ENCODE data around the gene KRTAP12-2.
"Not testable (repeated sequence)": the region's sequence is repeated elsewhere in the genome, so short reads cannot be mapped to it uniquely, and the experiment has no call there.

Gene KRTAP12-2

DNA sequence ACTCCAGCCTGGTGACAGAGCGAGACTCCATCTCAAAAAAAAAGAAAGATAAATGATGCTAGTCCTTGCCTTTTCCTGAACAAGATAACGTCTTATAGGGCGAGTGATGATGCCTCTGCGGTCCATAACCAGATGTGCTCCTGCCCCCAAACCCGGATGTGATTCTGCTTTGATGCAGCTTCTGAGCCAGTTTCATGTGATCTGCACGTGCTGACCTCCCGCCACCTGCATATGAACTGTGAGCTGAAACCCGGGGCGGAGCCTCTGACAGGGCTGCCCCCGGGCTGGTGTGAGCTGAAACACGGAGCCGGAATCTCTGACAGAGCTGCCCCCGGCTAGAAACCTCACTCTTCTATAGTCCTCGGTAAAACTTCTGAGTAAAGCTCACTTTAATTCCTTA, 13.6 kb downstream of the KRTAP12-2 start:
- no peak for TF ChIP-seq SUZ12 (IDR thresholded peaks at IDR 0.05; ENCODE audit: extremely low read depth, insufficient read depth, insufficient read length)
- TF ChIP-seq YY1 (IDR thresholded peaks at IDR 0.05; ENCODE audit: insufficient read depth, insufficient read length): no peak
- DNase-seq (ENCODE audit: low read depth, low spot score): peak; percentile 5
- H3K4me3 ChIP-seq (ENCODE audit: insufficient read length, low read depth): no peak overlapping the region
- H3K4me1 ChIP-seq (ENCODE audit: insufficient read depth, insufficient read length): peaks cover 5% of the 10 kb centered on the region
- no peak overlapping the region for H3K9ac ChIP-seq (ENCODE audit: insufficient read length, low read depth)
- no peaks in the 10 kb centered on the region for H3K36me3 ChIP-seq (ENCODE audit: insufficient read depth, insufficient read length, low read length)
- H3K27me3 ChIP-seq (ENCODE audit: insufficient read depth, insufficient read length): no peaks in the 10 kb centered on the region
- H3K9me3 ChIP-seq (ENCODE audit: insufficient read depth, low read length): peaks cover 8% of the 10 kb centered on the region; the same call in 1 of the 2 replicates

DNA sequence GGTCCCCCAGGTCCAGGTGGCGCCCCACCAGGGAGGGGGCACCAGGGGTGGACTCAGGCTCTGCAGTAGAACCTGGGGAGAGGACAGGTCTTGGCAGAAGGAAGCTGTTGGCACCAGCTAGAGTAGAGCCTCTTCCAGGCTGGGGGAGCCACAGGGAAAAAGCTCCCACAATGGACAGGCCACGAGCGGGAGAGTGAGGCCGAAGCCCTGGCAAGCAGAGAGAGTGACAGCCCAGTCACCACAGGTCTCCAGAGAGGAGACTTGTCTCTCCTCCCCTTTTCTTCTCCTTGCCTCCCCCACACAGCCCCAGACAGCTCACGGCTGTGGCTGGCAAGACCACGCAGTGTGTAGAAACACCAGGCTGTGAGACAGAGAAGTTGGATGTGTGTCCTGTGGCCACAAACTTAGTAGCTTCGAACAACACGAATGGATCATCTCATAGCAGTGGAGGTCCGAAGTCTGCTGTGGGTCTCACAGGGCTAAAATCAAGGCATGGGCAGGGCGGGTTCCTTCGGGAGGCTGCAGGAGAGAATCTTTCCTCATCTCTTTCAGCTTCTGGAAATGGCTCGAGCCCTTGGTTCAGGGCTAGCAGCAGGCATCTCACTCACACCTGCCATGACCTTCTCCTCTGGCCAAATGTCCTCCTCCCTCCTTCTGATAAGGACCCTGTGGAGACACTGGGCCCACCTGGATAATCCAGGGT, 15.6 kb downstream of the KRTAP12-2 start:
- H3K4me1 ChIP-seq (ENCODE audit: insufficient read depth, insufficient read length): peaks cover 10% of the 10 kb centered on the region
- H3K36me3 ChIP-seq (ENCODE audit: insufficient read depth, insufficient read length, low read length): no peaks in the 10 kb centered on the region
- TF ChIP-seq YY1 (IDR thresholded peaks at IDR 0.05; ENCODE audit: insufficient read depth, insufficient read length): no peak
- TF ChIP-seq SUZ12 (IDR thresholded peaks at IDR 0.05; ENCODE audit: extremely low read depth, insufficient read depth, insufficient read length): no peak
- no peak for TF ChIP-seq ZNF274 (IDR thresholded peaks at IDR 0.05; ENCODE audit: low read depth, low read length)
- DNase-seq (ENCODE audit: low read depth, low spot score): no peak
- H3K4me3 ChIP-seq (ENCODE audit: insufficient read length, low read depth): no peak overlapping the region
- H3K27me3 ChIP-seq (ENCODE audit: insufficient read depth, insufficient read length): no peaks in the 10 kb centered on the region
- H3K9ac ChIP-seq (ENCODE audit: insufficient read length, low read depth): no peak overlapping the region
- no peaks in the 10 kb centered on the region; the same call in 1 of the 2 replicates for H3K9me3 ChIP-seq (ENCODE audit: insufficient read depth, low read length)

DNA sequence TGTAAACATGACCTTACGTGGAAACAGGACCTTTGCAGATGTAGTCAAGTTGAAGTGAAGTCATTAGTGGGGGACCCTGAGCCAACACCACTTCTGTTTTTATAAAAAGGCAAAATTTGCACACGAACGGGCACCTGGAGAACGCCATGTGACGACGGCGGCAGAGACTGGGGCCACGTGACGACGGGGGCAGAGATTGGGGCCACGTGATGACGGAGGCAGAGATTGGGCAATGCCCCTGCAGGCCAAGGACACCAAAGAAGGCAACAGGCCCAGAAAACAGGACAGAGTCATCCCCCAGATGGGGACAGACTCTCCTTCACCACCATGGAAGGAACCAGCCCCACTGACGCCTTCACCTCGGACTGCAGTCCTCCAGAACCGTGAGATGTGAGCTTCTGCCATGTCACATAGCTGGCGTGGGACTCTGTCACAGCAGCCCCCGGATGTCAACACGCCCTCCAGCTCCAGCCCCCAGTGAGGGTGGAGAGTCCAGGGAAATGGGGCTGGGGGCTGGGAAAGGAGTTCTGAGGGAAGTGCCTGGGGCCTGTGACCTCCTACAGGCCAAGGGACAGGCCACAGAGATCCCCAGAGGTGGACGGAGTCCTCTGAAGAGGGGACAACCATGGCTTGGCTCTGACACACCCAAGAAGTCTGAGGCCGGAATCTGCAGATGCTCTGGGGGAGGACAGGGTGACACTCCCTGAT, 16.3 kb downstream of the KRTAP12-2 start:
- Histone ChIP-seq H3K9me3 (ENCODE audit: insufficient read depth, low read length) (no peaks in the 10 kb centered on the region), H3K4me1 (ENCODE audit: insufficient read depth, insufficient read length) (peaks cover 10% of the 10 kb centered on the region)

DNA sequence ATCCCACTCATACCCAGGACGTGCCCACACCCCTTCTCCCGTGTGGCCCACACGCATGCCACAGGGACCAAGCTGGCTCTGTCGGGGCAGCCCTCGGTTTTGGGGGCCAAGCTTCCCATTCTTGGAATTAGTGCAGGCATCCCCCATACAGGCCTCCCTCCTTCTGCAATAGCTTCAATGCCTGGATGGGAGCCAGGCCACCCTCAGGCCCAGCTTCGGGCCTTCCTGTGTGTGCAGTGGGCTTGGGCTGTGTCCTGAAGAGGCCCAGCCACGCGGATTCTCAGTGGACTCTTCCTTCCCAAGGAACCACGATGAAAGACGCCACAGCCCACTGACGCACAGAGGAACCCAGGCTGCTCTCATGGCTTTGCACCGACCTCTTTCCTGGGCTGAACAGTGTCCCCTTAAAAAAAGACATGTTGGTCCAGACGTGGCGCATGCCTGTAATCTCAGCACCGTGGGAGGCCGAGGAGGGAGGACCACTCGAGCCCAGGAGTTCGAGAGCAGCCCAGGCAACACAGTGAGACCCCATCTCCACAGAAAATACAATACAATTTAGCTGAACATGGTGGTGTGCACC, 17.1 kb downstream of the KRTAP12-2 start:
- H3K9me3 ChIP-seq (ENCODE audit: insufficient read depth, low read length): peaks cover 7% of the 10 kb centered on the region
- no peak for DNase-seq (ENCODE audit: low read depth, low spot score)
- H3K27me3 ChIP-seq (ENCODE audit: insufficient read depth, insufficient read length): no peaks in the 10 kb centered on the region
- no peak overlapping the region for H3K4me3 ChIP-seq (ENCODE audit: insufficient read length, low read depth)
- H3K36me3 ChIP-seq (ENCODE audit: insufficient read depth, insufficient read length, low read length): no peaks in the 10 kb centered on the region
- TF ChIP-seq ZNF274 (IDR thresholded peaks at IDR 0.05; ENCODE audit: low read depth, low read length) (no peak), SUZ12 (IDR thresholded peaks at IDR 0.05; ENCODE audit: extremely low read depth, insufficient read depth, insufficient read length) (no peak), YY1 (IDR thresholded peaks at IDR 0.05; ENCODE audit: insufficient read depth, insufficient read length) (no peak)
- H3K9ac ChIP-seq (ENCODE audit: insufficient read length, low read depth): no peak overlapping the region
- peaks cover 10% of the 10 kb centered on the region for H3K4me1 ChIP-seq (ENCODE audit: insufficient read depth, insufficient read length)

More for the DNA sequence above, 16.3 kb downstream of the KRTAP12-2 start:
- no peak overlapping the region for H3K9ac ChIP-seq (ENCODE audit: insufficient read length, low read depth)
- H3K27me3 ChIP-seq (ENCODE audit: insufficient read depth, insufficient read length): no peaks in the 10 kb centered on the region
- no peaks in the 10 kb centered on the region for H3K36me3 ChIP-seq (ENCODE audit: insufficient read depth, insufficient read length, low read length)
- TF ChIP-seq YY1 (IDR thresholded peaks at IDR 0.05; ENCODE audit: insufficient read depth, insufficient read length) (no peak), ZNF274 (IDR thresholded peaks at IDR 0.05; ENCODE audit: low read depth, low read length) (no peak), SUZ12 (IDR thresholded peaks at IDR 0.05; ENCODE audit: extremely low read depth, insufficient read depth, insufficient read length) (no peak)
- H3K4me3 ChIP-seq (ENCODE audit: insufficient read length, low read depth): no peak overlapping the region
- DNase-seq (ENCODE audit: low read depth, low spot score): no peak

DNA sequence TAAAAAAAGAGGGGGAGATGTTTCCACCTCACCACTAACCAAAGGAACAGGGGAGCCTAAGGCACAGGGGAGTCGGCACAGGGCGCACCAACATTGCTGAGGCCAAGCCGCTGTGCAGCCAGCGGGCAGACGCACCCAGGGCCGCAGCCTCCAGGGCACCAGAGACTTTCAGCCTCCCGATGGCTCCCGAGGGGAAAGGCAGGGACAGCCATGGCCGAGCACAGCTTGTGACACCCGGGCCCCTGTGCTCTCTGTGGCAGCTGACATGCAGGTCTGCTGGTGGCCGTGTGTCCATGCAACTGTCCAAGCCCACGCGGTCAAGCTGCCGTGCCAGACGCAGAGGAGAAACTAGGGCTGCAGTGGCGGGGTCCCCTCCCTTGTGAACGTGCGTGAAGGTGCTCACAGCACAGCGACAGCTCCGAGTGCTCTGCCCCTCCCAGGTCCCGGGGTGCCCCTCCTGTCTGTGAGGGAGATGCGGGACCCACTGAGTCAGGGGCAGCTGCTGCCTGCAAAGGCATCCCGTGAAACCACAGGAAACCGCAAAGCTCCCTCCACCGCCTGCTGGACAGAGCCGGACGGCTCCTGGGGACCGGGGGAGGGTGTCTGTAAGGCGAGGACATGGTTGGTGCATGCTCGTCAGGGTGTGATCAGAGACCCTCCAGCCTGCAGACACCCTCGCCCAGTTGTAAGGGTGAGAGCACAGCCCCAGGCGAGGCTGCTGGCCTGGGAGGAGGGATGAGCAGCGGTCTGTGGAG, 18.0 kb downstream of the KRTAP12-2 start:
- Histone ChIP-seq H3K36me3 (ENCODE audit: insufficient read depth, insufficient read length, low read length) (no peaks in the 10 kb centered on the region), H3K4me3 (ENCODE audit: insufficient read length, low read depth) (no peak overlapping the region), H3K27me3 (ENCODE audit: insufficient read depth, insufficient read length) (no peaks in the 10 kb centered on the region), H3K4me1 (ENCODE audit: insufficient read depth, insufficient read length) (peaks cover 10% of the 10 kb centered on the region), H3K9me3 (ENCODE audit: insufficient read depth, low read length) (peaks cover 16% of the 10 kb centered on the region), H3K9ac (ENCODE audit: insufficient read length, low read depth) (peak overlapping the region; percentile 6)
- TF ChIP-seq ZNF274 (IDR thresholded peaks at IDR 0.05; ENCODE audit: low read depth, low read length) (no peak), YY1 (IDR thresholded peaks at IDR 0.05; ENCODE audit: insufficient read depth, insufficient read length) (no peak), SUZ12 (IDR thresholded peaks at IDR 0.05; ENCODE audit: extremely low read depth, insufficient read depth, insufficient read length) (no peak)
- no peak for DNase-seq (ENCODE audit: low read depth, low spot score)

DNA sequence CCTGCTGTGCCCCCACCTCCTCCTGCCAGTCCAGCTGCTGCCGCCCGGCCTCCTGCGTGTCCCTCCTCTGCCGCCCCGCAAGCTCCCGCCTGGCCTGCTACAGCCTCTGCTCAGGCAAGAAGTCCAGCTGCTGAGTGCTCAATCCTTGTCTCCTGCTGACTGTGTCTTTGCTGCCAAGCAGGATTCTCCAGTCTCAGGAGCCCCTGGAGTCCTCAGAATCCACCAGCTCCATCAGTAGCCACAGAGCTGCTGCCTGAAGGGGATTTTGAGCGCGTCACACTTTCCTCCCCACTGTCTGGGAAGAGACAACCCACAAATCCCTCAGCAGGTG, 19.5 kb downstream of the KRTAP12-2 start:
- no peak overlapping the region for H3K9ac ChIP-seq (ENCODE audit: insufficient read length, low read depth)

DNA sequence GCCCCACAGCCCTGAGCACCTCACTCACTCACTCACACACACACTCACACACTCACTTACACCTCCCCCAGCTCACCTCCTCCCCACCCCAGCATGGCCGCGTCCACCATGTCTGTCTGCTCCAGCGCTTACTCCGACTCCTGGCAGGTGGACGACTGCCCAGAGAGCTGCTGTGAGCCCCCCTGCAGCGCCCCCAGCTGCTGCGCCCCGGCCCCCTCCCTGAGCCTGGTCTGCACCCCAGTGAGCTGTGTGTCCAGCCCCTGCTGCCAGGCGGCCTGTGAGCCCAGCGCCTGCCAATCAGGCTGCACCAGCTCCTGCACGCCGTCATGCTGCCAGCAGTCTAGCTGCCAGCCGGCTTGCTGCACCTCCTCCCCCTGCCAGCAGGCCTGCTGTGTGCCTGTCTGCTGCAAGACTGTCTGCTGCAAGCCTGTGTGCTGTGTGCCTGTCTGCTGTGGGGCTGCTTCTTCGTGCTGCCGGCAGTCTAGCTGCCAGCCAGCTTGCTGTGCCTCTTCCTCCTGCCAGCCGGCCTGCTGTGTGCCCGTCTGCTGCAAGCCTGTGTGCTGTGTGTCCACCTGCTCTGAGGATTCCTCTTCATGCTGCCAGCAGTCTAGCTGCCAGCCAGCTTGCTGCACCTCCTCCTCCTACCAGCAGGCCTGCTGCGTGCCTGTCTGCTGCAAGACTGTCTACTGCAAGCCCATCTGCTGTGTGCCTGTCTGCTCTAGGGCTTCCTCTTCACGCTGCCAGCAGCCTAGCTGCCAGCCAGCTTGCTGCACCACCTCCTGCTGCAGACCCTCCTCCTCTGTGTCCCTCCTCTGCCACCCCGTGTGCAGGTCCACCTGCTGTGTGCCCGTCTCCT, 20.1 kb downstream of the KRTAP12-2 start, which contains the start of gene KRTAP10-11:
Gene KRTAP10-11, plus strand, starts transcription at position 49 of the 856 bp plus-strand sequence. Its CDS starts 45 bp downstream, at position 94.
- DNase-seq (ENCODE audit: low read depth, low spot score); H3K27me3 ChIP-seq (ENCODE audit: insufficient read depth, insufficient read length): not testable (repeated sequence)

More for the DNA sequence above, 19.5 kb downstream of the KRTAP12-2 start:
- H3K9me3 ChIP-seq (ENCODE audit: insufficient read depth, low read length): peaks cover 17% of the 10 kb centered on the region
- no peaks in the 10 kb centered on the region for H3K27me3 ChIP-seq (ENCODE audit: insufficient read depth, insufficient read length)
- H3K4me3 ChIP-seq (ENCODE audit: insufficient read length, low read depth): no peak overlapping the region
- peaks cover 10% of the 10 kb centered on the region for H3K4me1 ChIP-seq (ENCODE audit: insufficient read depth, insufficient read length)
- TF ChIP-seq SUZ12 (IDR thresholded peaks at IDR 0.05; ENCODE audit: extremely low read depth, insufficient read depth, insufficient read length): no peak
- no peak for TF ChIP-seq YY1 (IDR thresholded peaks at IDR 0.05; ENCODE audit: insufficient read depth, insufficient read length)
- no peak for TF ChIP-seq ZNF274 (IDR thresholded peaks at IDR 0.05; ENCODE audit: low read depth, low read length)
- H3K36me3 ChIP-seq (ENCODE audit: insufficient read depth, insufficient read length, low read length): no peaks in the 10 kb centered on the region
- DNase-seq (ENCODE audit: low read depth, low spot score): no peak

More for the DNA sequence above, 20.1 kb downstream of the KRTAP12-2 start, which contains the start of gene KRTAP10-11:
- H3K9ac ChIP-seq (ENCODE audit: insufficient read length, low read depth); H3K4me3 ChIP-seq (ENCODE audit: insufficient read length, low read depth); H3K36me3 ChIP-seq (ENCODE audit: insufficient read depth, insufficient read length, low read length): not testable (repeated sequence)
- Histone ChIP-seq H3K9me3 (ENCODE audit: insufficient read depth, low read length) (peaks cover 17% of the 10 kb centered on the region), H3K4me1 (ENCODE audit: insufficient read depth, insufficient read length) (peaks cover 10% of the 10 kb centered on the region)
